Muscle of leg (tissue), 11 donors: Measurements from ENCODE around the gene DHRS9. TPM values are rescaled to one million over a fixed set of nuclear protein-coding genes. Genes with fewer than 3 reads are reported as not detected.

Experiments
- DNase-seq: peaks from one replicate; pipeline ENCODE4 v3.0.0; 2013
- H3K27ac ChIP-seq: one replicate; pipeline ENCODE4 v1.5.1; 2013; ENCODE audit warnings: mild to moderate bottlenecking, low read length, control low read depth
- H3K27me3 ChIP-seq: one replicate; pipeline ENCODE4 v1.6.1; 2013; ENCODE audit warnings: low read length; ENCODE audit not compliant: control insufficient read depth, insufficient read depth
- H3K36me3 ChIP-seq: one replicate; pipeline ENCODE4 v1.6.1; 2013; ENCODE audit warnings: low read length; ENCODE audit not compliant: control insufficient read depth, insufficient read depth
- H3K4me1 ChIP-seq: one replicate; pipeline ENCODE4 v1.6.1; 2013; ENCODE audit warnings: low read length; ENCODE audit not compliant: control insufficient read depth, insufficient read depth
- H3K4me3 ChIP-seq: one replicate; pipeline ENCODE4 v1.5.1; 2013; ENCODE audit warnings: low read length, control low read depth
- H3K9me3 ChIP-seq: replicated peaks from 2 replicates; pipeline ENCODE4 v1.6.1; 2013; ENCODE audit warnings: low read depth, low read length; ENCODE audit not compliant: control insufficient read depth
- WGBS: methylation state at CpG from one replicate; pipeline ENCODE4 v1.1.5; 2013; ENCODE audit warnings: missing lambda C conversion rate; ENCODE audit not compliant: insufficient coverage; 5-methylcytosine and 5-hydroxymethylcytosine counted together
- polyA plus RNA-seq, 8 donors: library from polyadenylated mRNA; unstranded; fragments of 120-200 nt; gene quantifications; one replicate each; pipeline versions ENCODE4 v1.2.1 to v1.2.3, GENCODE V29; 2013; ENCODE audit warnings: inconsistent platforms in 1 of 8, low replicate concordance in 1 of 8; ENCODE audit not compliant: insufficient read length in 8 of 8, insufficient read depth in 1 of 8
- total RNA-seq: library from RNA; stranded (reverse); fragments of 120-200 nt; gene quantifications from one replicate; pipeline ENCODE4 v1.2.4, GENCODE V29; 2013

The DHRS9 gene
- total and polyA plus RNA-seq, 9 donors = 0.19 to 0.72 (median 0.33) TPM

- no CpG with 5 or more reads among the region's 2 CpGs for WGBS
- H3K27me3 ChIP-seq = no peaks in the 10 kb centered on the region
- no peak overlapping the region for H3K4me3 ChIP-seq
- no peaks in the 10 kb centered on the region for H3K36me3 ChIP-seq
- no peak overlapping the region for H3K27ac ChIP-seq
- no peaks in the 10 kb centered on the region for H3K4me1 ChIP-seq
- H3K9me3 ChIP-seq = no peaks in the 10 kb centered on the region
- DNase-seq = no peak
Observed at GRCh38 chr2:169093535-169093934, 24.2 kb downstream of the DHRS9 start.

GRCh38 chr2:169094676-169095075 lies 25.3 kb downstream of the DHRS9 start:
- Histone ChIP-seq H3K36me3 (no peaks in the 10 kb centered on the region), H3K4me3 (no peak overlapping the region), H3K4me1 (no peaks in the 10 kb centered on the region), H3K27ac (no peak overlapping the region), H3K27me3 (no peaks in the 10 kb centered on the region), H3K9me3 (no peaks in the 10 kb centered on the region)
- no CpG with 5 or more reads among the region's 1 CpG for WGBS
- no peak for DNase-seq

- H3K27me3 ChIP-seq = no peaks in the 10 kb centered on the region
- H3K4me1 ChIP-seq = no peaks in the 10 kb centered on the region
- H3K9me3 ChIP-seq = no peaks in the 10 kb centered on the region
- no peaks in the 10 kb centered on the region for H3K36me3 ChIP-seq
- no peak overlapping the region for H3K27ac ChIP-seq
- H3K4me3 ChIP-seq = no peak overlapping the region
- no peak for DNase-seq
- 67% methylated on average over 2 of the region's 5 CpGs for WGBS
Observed at GRCh38 chr2:169095621-169096105, 26.3 kb downstream of the DHRS9 start.

- H3K4me3 ChIP-seq = no peak overlapping the region
- no peaks in the 10 kb centered on the region for H3K9me3 ChIP-seq
- no peaks in the 10 kb centered on the region for H3K36me3 ChIP-seq
- DNase-seq = no peak
- no peak overlapping the region for H3K27ac ChIP-seq
- no peaks in the 10 kb centered on the region for H3K4me1 ChIP-seq
- H3K27me3 ChIP-seq = peaks cover 2% of the 10 kb centered on the region
- WGBS = no CpG with 5 or more reads among the region's 1 CpG
Observed at GRCh38 chr2:169104848-169105247, 35.5 kb downstream of the DHRS9 start.

- Histone ChIP-seq H3K27ac (no peak overlapping the region), H3K9me3 (no peaks in the 10 kb centered on the region), H3K36me3 (no peaks in the 10 kb centered on the region), H3K4me1 (no peaks in the 10 kb centered on the region), H3K4me3 (no peak overlapping the region), H3K27me3 (peaks cover 2% of the 10 kb centered on the region)
- WGBS = no CpG with 5 or more reads among the region's 1 CpG
- DNase-seq = no peak
Observed at GRCh38 chr2:169105476-169105875, 36.1 kb downstream of the DHRS9 start.

GRCh38 chr2:169106134-169106533 lies 36.8 kb downstream of the DHRS9 start:
- Histone ChIP-seq H3K9me3 (no peaks in the 10 kb centered on the region), H3K4me1 (peaks cover 2% of the 10 kb centered on the region), H3K36me3 (no peaks in the 10 kb centered on the region), H3K27me3 (peaks cover 2% of the 10 kb centered on the region), H3K4me3 (no peak overlapping the region), H3K27ac (no peak overlapping the region)
- WGBS = no CpG with 5 or more reads among the region's 2 CpGs
- no peak for DNase-seq

GRCh38 chr2:169106563-169107545 lies 37.5 kb downstream of the DHRS9 start:
- H3K4me3 ChIP-seq = no peak overlapping the region

GRCh38 chr2:169107645-169108044 lies 38.3 kb downstream of the DHRS9 start:
- Histone ChIP-seq H3K27ac (no peak overlapping the region), H3K9me3 (no peaks in the 10 kb centered on the region), H3K4me3 (no peak overlapping the region), H3K36me3 (no peaks in the 10 kb centered on the region), H3K4me1 (peaks cover 2% of the 10 kb centered on the region), H3K27me3 (peaks cover 2% of the 10 kb centered on the region)
- WGBS = 33% methylated on average over 1 of the region's 2 CpGs
- no peak for DNase-seq

More at GRCh38 chr2:169106563-169107545, 37.5 kb downstream of the DHRS9 start:
- H3K27ac ChIP-seq = no peak overlapping the region
- H3K9me3 ChIP-seq = no peaks in the 10 kb centered on the region
- H3K36me3 ChIP-seq = no peaks in the 10 kb centered on the region
- DNase-seq = no peak
- peaks cover 2% of the 10 kb centered on the region for H3K4me1 ChIP-seq
- peaks cover 2% of the 10 kb centered on the region for H3K27me3 ChIP-seq
- WGBS = 66% methylated on average over 2 of the region's 6 CpGs

- no peaks in the 10 kb centered on the region for H3K9me3 ChIP-seq
- no peak overlapping the region for H3K27ac ChIP-seq
- 60% methylated on average over 1 of the region's 3 CpGs for WGBS
- peaks cover 2% of the 10 kb centered on the region for H3K27me3 ChIP-seq
- no peaks in the 10 kb centered on the region for H3K36me3 ChIP-seq
- no peak overlapping the region for H3K4me3 ChIP-seq
- no peak for DNase-seq
- peaks cover 2% of the 10 kb centered on the region for H3K4me1 ChIP-seq
Observed at GRCh38 chr2:169108099-169108884, 38.9 kb downstream of the DHRS9 start.
